SK-N-SH (cell line): ENCODE data around the gene SLC1A1. TPM values are rescaled to one million over a fixed set of nuclear protein-coding genes. Genes with fewer than 3 reads are reported as not detected.

Experiments
- CTCF ChIA-PET: fragments of 300-600, 350-600 bp; formaldehyde crosslinking; extraction: SDS; loops from one replicate; lab custom pipeline; 2021; lab: Yijun Ruan, JAX
- POLR2A ChIA-PET: fragments of 350-600 bp; sonication (Branson Sonifier 250); formaldehyde crosslinking; extraction: SDS; loops from one replicate; lab custom pipeline; 2020; ENCODE audit warnings: antibody characterized with exemption, inconsistent platforms; lab: Yijun Ruan, JAX
- DNase-seq: peaks from one replicate; pipeline ENCODE4 v3.0.0; 2012
- H2AFZ ChIP-seq: fragments of 200-600 bp; sonication (generic); 2 replicates; pipeline ENCODE4 v1.8.1; 2016; ENCODE audit warnings: antibody characterized with exemption, mild to moderate bottlenecking, low read depth
- H3F3A ChIP-seq: fragments of 200-600 bp; sonication (generic); replicated peaks from 2 replicates; pipeline ENCODE3; 2016; ENCODE audit warnings: antibody characterized with exemption, mild to moderate bottlenecking; ENCODE audit not compliant: insufficient read depth
- H3K27ac ChIP-seq, 2 experiments: fragments of 200-500 bp in 1 of 2; fragments of 200-600 bp in 1 of 2; sonication (Bioruptor generic) in 1 of 2; sonication (generic), shearing (Covaris generic) in 1 of 2; 2 replicates each; pipeline versions ENCODE4 v1.5.1 to v1.6.1; 2014 to 2016; ENCODE audit warnings: low read depth in 2 of 2, inconsistent platforms in 1 of 2, low read length in 1 of 2, mild to moderate bottlenecking in 1 of 2, mixed read lengths in 1 of 2
- H3K27me3 ChIP-seq: fragments of 200-600 bp; sonication (generic), shearing (Covaris generic); 2 replicates; pipeline ENCODE4 v1.6.1; 2016; ENCODE audit warnings: mixed run types; ENCODE audit not compliant: insufficient read depth
- H3K36me3 ChIP-seq, 2 experiments: fragments of 200-500 bp in 1 of 2; fragments of 200-600 bp in 1 of 2; sonication (Bioruptor generic) in 1 of 2; sonication (generic) in 1 of 2; replicated peaks in 1 of 2; 2 replicates each; pipeline versions ENCODE3 to v1.5.1; 2014 to 2016; ENCODE audit warnings: low read length in 1 of 2, mild to moderate bottlenecking in 1 of 2; ENCODE audit not compliant: insufficient read depth in 2 of 2, control insufficient read depth in 1 of 2
- H3K4me1 ChIP-seq, 2 experiments: fragments of 200-500 bp in 1 of 2; fragments of 200-600 bp in 1 of 2; sonication (Bioruptor generic) in 1 of 2; sonication (generic), shearing (Covaris generic) in 1 of 2; 2 replicates each; pipeline versions ENCODE4 v1.5.1 to v1.6.1; 2014 to 2016; ENCODE audit warnings: low read depth in 1 of 2, low read length in 1 of 2, mixed run types in 1 of 2; ENCODE audit not compliant: insufficient read depth in 2 of 2, control insufficient read depth in 1 of 2
- H3K4me2 ChIP-seq: fragments of 200-600 bp; sonication (generic), shearing (Covaris generic); 2 replicates; pipeline ENCODE4 v1.6.1; 2017; ENCODE audit warnings: mixed run types
- H3K4me3 ChIP-seq, 2 experiments: fragments of 200-500 bp in 1 of 2; fragments of 200-600 bp in 1 of 2; sonication (Bioruptor generic) in 1 of 2; sonication (generic), shearing (Covaris generic) in 1 of 2; 2 replicates each; pipeline versions ENCODE4 v1.5.1 to v1.8.1; 2014 to 2016; ENCODE audit warnings: low read depth in 2 of 2, inconsistent platforms in 1 of 2, low read length in 1 of 2, mild to moderate bottlenecking in 1 of 2, mixed read lengths in 1 of 2, moderate library complexity in 1 of 2
- H3K79me2 ChIP-seq: fragments of 200-600 bp; sonication (generic); 2 replicates; pipeline ENCODE4 v1.8.1; 2017; ENCODE audit warnings: mild to moderate bottlenecking; ENCODE audit not compliant: insufficient read depth
- H3K9ac ChIP-seq: fragments of 200-600 bp; sonication (generic); 2 replicates; pipeline ENCODE4 v1.6.1; 2017; ENCODE audit warnings: mixed run types
- H3K9me2 ChIP-seq: fragments of 200-600 bp; sonication (generic); 2 replicates; pipeline ENCODE4 v1.6.1; 2017; ENCODE audit warnings: mixed run types
- H3K9me3 ChIP-seq: fragments of 200-600 bp; sonication (generic); 2 replicates; pipeline ENCODE4 v1.6.1; 2017; ENCODE audit warnings: mixed run types, mild to moderate bottlenecking, moderate library complexity
- H4K20me1 ChIP-seq: fragments of 200-600 bp; sonication (generic); 2 replicates; pipeline ENCODE4 v1.6.1; 2017; ENCODE audit warnings: mild to moderate bottlenecking, mixed run types; ENCODE audit not compliant: insufficient read depth
- ELF1 ChIP-seq: IDR thresholded peaks from 2 replicates; pipeline ENCODE4 v1.4.0; 2012
- EP300 ChIP-seq, 2 experiments: IDR thresholded peaks; 2 replicates each; pipeline versions ENCODE4 v1.4.0 to v1.6.1; 2012; ENCODE audit warnings: borderline replicate concordance in 1 of 2, low read depth in 1 of 2, low read length in 1 of 2
- FOSL2 ChIP-seq: IDR thresholded peaks from 2 replicates; pipeline ENCODE4 v1.4.0; 2012; ENCODE audit warnings: low read depth, mild to moderate bottlenecking, moderate library complexity, borderline replicate concordance
- FOXJ3 ChIP-seq: sonication (generic); formaldehyde crosslinking; IDR thresholded peaks from 2 replicates; pipeline ENCODE4 v1.5.1; 2020; ENCODE audit warnings: mild to moderate bottlenecking, missing genetic modification reagents
- FOXM1 ChIP-seq: IDR thresholded peaks from 2 replicates; pipeline ENCODE4 v1.4.0; 2012; ENCODE audit warnings: low read depth, mild to moderate bottlenecking
- GABPA ChIP-seq: IDR thresholded peaks from 2 replicates; pipeline ENCODE4 v1.4.0; 2012; ENCODE audit warnings: low read depth, mild to moderate bottlenecking
- GATA2 ChIP-seq: sonication (generic); formaldehyde crosslinking; IDR thresholded peaks from 2 replicates; pipeline ENCODE4 v1.5.0; 2020; ENCODE audit warnings: mild to moderate bottlenecking, missing genetic modification reagents
- MXI1 ChIP-seq: IDR thresholded peaks from 2 replicates; pipeline ENCODE4 v1.6.1; 2012; ENCODE audit warnings: mild to moderate bottlenecking, low read depth, low read length, improper control_type of control experiment
- NFIC ChIP-seq: IDR thresholded peaks from 2 replicates; pipeline ENCODE4 v1.4.0; 2012; ENCODE audit warnings: borderline replicate concordance
- NRF1 ChIP-seq: IDR thresholded peaks from 2 replicates; pipeline ENCODE4 v1.6.1; 2012; ENCODE audit warnings: low read depth, mild to moderate bottlenecking, low read length
- POLR2AphosphoS5 ChIP-seq: IDR thresholded peaks from 2 replicates; pipeline ENCODE4 v1.6.1; 2012; ENCODE audit warnings: low read depth, low read length
- RAD21 ChIP-seq: IDR thresholded peaks from 2 replicates; pipeline ENCODE4 v1.6.1; 2012; ENCODE audit warnings: mild to moderate bottlenecking, low read length
- RCOR1 ChIP-seq: fragments of 150-350 bp; IDR thresholded peaks from 2 replicates; pipeline ENCODE4 v1.6.1; 2017; ENCODE audit warnings: antibody characterized with exemption, low read length
- RXRA ChIP-seq: IDR thresholded peaks from 2 replicates; pipeline ENCODE4 v1.4.0; 2012; ENCODE audit warnings: low read depth, mild to moderate bottlenecking, borderline replicate concordance
- SIN3A ChIP-seq: IDR thresholded peaks from 2 replicates; pipeline ENCODE4 v1.6.1; 2012; ENCODE audit warnings: low read depth, mild to moderate bottlenecking, low read length, moderate library complexity, borderline replicate concordance
- SMC3 ChIP-seq: IDR thresholded peaks from 2 replicates; pipeline ENCODE4 v1.6.1; 2012; ENCODE audit warnings: low read depth, low read length, improper control_type of control experiment
- TAF1 ChIP-seq: IDR thresholded peaks from 2 replicates; pipeline ENCODE4 v1.6.1; 2012; ENCODE audit warnings: low read depth, mild to moderate bottlenecking, low read length, moderate library complexity, borderline replicate concordance
- TEAD4 ChIP-seq: IDR thresholded peaks from 2 replicates; pipeline ENCODE4 v1.4.0; 2012; ENCODE audit warnings: mild to moderate bottlenecking, borderline replicate concordance; ENCODE audit not compliant: insufficient read depth
- YY1 ChIP-seq: IDR thresholded peaks from 2 replicates; pipeline ENCODE4 v1.4.0; 2012; ENCODE audit warnings: low read depth, mild to moderate bottlenecking
- WGBS: methylation state at CpG from one replicate; pipeline ENCODE4 v1.1.6; 2017; ENCODE audit warnings: low lambda C conversion rate; 5-methylcytosine and 5-hydroxymethylcytosine counted together
- polyA plus RNA-seq, 3 experiments: library from polyadenylated mRNA; depleted of rRNA; stranded (reverse); fragments of >200 nt; gene quantifications; 2 replicates each; pipeline ENCODE4 v1.2.3, GENCODE V29; 2012
- TF ChIP-seq, protein P1 (sequence below): IDR thresholded peaks from 2 replicates; pipeline ENCODE4 v1.4.0; 2012; ENCODE audit warnings: low read depth, borderline replicate concordance
- TF ChIP-seq, protein P2 (sequence below): IDR thresholded peaks from 2 replicates; pipeline ENCODE4 v1.4.0; 2012; ENCODE audit warnings: low read depth
- TF ChIP-seq, protein P3 (sequence below): fragments of 150-350 bp; IDR thresholded peaks from 2 replicates; pipeline ENCODE4 v1.6.1; 2016; ENCODE audit warnings: mild to moderate bottlenecking, low read depth, low read length
- TF ChIP-seq, protein P4 (sequence below): fragments of 150-350 bp; IDR thresholded peaks from 2 replicates; pipeline ENCODE4 v1.6.1; 2017; ENCODE audit warnings: antibody characterized with exemption, low read length, low read depth, borderline replicate concordance
- TF ChIP-seq, protein P5 (sequence below): IDR thresholded peaks from 2 replicates; pipeline ENCODE4 v1.4.0; 2012; ENCODE audit warnings: low read depth, borderline replicate concordance

SLC1A1 gene
- polyA plus RNA-seq, 1 of the 3 experiments (the other 2 are of a cell fraction): 0.23 TPM

DNA sequence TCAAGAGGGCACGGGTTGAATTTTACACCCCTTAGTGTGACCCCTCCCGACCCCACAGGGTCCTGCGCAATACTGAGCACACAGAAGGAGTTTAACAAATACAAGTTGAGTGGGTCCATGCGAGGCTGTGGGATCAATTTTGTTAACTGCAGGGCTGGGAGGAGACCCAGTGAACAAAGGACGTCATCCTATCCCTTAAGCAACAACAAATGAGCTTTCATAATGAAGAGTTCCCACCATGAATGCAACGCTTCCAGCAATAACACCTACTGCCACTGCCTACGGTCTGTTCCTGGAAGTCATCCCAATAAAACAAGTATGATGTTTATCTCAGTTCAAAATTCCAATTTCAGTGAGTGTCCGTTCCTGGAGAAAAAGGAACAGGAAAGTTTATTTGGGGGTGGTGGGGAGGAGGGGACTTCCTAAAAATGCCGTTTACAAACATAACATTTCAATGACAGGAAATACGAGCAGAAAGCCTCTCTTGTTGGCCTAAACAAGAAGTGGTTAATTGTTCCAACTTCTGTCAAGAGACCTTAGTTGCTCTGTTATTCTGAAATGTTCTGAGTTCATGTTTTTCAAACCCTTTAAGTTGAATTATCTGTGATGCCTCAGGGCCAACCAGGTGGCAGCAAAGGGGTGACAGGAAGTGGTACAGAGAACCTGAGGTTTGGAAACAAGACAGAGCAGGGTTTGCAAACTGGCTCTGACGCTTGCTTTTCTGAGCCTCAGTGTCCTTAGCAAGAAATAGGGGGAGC lies 106.1 kb downstream of the SLC1A1 start:
- H3K4me2 ChIP-seq: no peak overlapping the region
- H3K9me3 ChIP-seq: no peaks in the 10 kb centered on the region
- WGBS: 66% methylated on average over 11 of the region's 11 CpGs
- TF ChIP-seq NRF1 (no peak), TAF1 (no peak), RCOR1 (no peak), RAD21 (no peak), TEAD4 (no peak), POLR2AphosphoS5 (no peak), FOSL2 (no peak), FOXJ3 (CRISPR knock-in tag) (no peak), GATA2 (CRISPR knock-in tag) (no peak)
- TF ChIP-seq, protein P1, sequence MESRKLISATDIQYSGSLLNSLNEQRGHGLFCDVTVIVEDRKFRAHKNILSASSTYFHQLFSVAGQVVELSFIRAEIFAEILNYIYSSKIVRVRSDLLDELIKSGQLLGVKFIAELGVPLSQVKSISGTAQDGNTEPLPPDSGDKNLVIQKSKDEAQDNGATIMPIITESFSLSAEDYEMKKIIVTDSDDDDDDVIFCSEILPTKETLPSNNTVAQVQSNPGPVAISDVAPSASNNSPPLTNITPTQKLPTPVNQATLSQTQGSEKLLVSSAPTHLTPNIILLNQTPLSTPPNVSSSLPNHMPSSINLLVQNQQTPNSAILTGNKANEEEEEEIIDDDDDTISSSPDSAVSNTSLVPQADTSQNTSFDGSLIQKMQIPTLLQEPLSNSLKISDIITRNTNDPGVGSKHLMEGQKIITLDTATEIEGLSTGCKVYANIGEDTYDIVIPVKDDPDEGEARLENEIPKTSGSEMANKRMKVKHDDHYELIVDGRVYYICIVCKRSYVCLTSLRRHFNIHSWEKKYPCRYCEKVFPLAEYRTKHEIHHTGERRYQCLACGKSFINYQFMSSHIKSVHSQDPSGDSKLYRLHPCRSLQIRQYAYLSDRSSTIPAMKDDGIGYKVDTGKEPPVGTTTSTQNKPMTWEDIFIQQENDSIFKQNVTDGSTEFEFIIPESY: no peak
- TF ChIP-seq, protein P2, sequence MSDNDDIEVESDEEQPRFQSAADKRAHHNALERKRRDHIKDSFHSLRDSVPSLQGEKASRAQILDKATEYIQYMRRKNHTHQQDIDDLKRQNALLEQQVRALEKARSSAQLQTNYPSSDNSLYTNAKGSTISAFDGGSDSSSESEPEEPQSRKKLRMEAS: no peak
- H3K9me2 ChIP-seq: no peaks in the 10 kb centered on the region
- no peaks in the 10 kb centered on the region for H3K27me3 ChIP-seq
- no peak for DNase-seq
- H3F3A ChIP-seq: no peaks in the 10 kb centered on the region
- H3K9ac ChIP-seq: no peak overlapping the region
- ChIA-PET POLR2A (no interaction called here), CTCF (interaction anchor here (0.8 kb wide), 1 partner anchor 9 kb away, joined by 3 read pairs; no protein-coding TSS in a partner anchor)
- H3K27ac ChIP-seq: no peak overlapping the region
- no peaks in the 10 kb centered on the region for H3K36me3 ChIP-seq
- H3K4me1 ChIP-seq: no peaks in the 10 kb centered on the region
- H4K20me1 ChIP-seq: no peaks in the 10 kb centered on the region
- H3K79me2 ChIP-seq: no peaks in the 10 kb centered on the region
- no peak overlapping the region for H3K4me3 ChIP-seq
- no peak overlapping the region for H2AFZ ChIP-seq

DNA sequence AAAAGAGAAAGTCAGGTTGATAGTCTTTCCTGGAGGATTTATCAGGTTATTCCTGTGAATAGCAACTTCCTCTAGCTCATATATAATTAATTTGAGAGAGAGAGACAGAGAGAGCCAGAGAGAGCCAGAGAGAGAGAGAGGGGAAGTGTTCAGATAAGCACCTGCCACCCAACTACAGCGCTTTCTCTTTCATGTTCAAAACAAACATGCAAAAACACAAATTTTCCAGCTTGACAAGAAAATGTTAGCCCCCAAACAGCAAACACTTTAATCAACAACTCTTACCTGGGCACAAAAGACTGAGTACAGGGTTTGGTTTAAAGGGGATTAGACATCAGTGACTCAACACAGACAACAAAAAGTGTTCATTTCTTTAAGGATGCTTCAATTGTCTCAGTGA lies 110.1 kb downstream of the SLC1A1 start:
- Histone ChIP-seq H3K9ac (no peak overlapping the region), H3K4me3 (no peak overlapping the region), H3K4me1 (no peaks in the 10 kb centered on the region), H3K9me2 (no peaks in the 10 kb centered on the region), H3K27ac (no peak overlapping the region), H2AFZ (no peak overlapping the region), H3K79me2 (no peaks in the 10 kb centered on the region), H3K36me3 (no peaks in the 10 kb centered on the region), H4K20me1 (no peaks in the 10 kb centered on the region), H3K9me3 (no peaks in the 10 kb centered on the region), H3K27me3 (no peaks in the 10 kb centered on the region), H3F3A (no peaks in the 10 kb centered on the region), H3K4me2 (no peak overlapping the region)
- ChIA-PET POLR2A (no interaction called here), CTCF (interaction anchor here (0.6 kb wide), 1 partner anchor 272 kb away, joined by 3 read pairs; no protein-coding TSS in a partner anchor)
- TF ChIP-seq TEAD4 (no peak), NFIC (no peak), FOXM1 (no peak), ELF1 (no peak), RXRA (no peak), SIN3A (no peak), RAD21 (no peak), GABPA (no peak), YY1 (no peak), EP300 (IDR thresholded peaks at IDR 0.05; ENCODE audit: borderline replicate concordance in 1 of 2, low read depth in 1 of 2, low read length in 1 of 2) (no peak), MXI1 (no peak), GATA2 (CRISPR knock-in tag) (no peak), TAF1 (no peak), SMC3 (no peak)
- TF ChIP-seq, protein P3, sequence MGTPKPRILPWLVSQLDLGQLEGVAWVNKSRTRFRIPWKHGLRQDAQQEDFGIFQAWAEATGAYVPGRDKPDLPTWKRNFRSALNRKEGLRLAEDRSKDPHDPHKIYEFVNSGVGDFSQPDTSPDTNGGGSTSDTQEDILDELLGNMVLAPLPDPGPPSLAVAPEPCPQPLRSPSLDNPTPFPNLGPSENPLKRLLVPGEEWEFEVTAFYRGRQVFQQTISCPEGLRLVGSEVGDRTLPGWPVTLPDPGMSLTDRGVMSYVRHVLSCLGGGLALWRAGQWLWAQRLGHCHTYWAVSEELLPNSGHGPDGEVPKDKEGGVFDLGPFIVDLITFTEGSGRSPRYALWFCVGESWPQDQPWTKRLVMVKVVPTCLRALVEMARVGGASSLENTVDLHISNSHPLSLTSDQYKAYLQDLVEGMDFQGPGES: no peak
- TF ChIP-seq, protein P4, sequence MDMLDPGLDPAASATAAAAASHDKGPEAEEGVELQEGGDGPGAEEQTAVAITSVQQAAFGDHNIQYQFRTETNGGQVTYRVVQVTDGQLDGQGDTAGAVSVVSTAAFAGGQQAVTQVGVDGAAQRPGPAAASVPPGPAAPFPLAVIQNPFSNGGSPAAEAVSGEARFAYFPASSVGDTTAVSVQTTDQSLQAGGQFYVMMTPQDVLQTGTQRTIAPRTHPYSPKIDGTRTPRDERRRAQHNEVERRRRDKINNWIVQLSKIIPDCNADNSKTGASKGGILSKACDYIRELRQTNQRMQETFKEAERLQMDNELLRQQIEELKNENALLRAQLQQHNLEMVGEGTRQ: no peak
- TF ChIP-seq, protein P5, sequence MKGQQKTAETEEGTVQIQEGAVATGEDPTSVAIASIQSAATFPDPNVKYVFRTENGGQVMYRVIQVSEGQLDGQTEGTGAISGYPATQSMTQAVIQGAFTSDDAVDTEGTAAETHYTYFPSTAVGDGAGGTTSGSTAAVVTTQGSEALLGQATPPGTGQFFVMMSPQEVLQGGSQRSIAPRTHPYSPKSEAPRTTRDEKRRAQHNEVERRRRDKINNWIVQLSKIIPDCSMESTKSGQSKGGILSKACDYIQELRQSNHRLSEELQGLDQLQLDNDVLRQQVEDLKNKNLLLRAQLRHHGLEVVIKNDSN: no peak
- no peak for DNase-seq
- 93% methylated on average over 1 of the region's 1 CpG for WGBS
